HepG2 (cell line): Measurements from ENCODE around the gene BID. TPM values are rescaled to one million over a fixed set of nuclear protein-coding genes. Genes with fewer than 3 reads are reported as not detected.

Experiments used
- AKNA ChIP-seq: sonication (generic); formaldehyde crosslinking; IDR thresholded peaks from 2 replicates; pipeline ENCODE4 v1.4.0; 2020; ENCODE audit warnings: missing genetic modification reagents, borderline replicate concordance
- BRCA1 ChIP-seq: sonication (generic); formaldehyde crosslinking; IDR thresholded peaks from 2 replicates; pipeline ENCODE4 v1.4.0; 2020; ENCODE audit warnings: missing genetic modification reagents
- MLXIP ChIP-seq: sonication (generic); formaldehyde crosslinking; IDR thresholded peaks from 2 replicates; pipeline ENCODE4 v1.9.0; 2021; ENCODE audit warnings: missing genetic modification reagents, borderline replicate concordance
- NCOA1 ChIP-seq: sonication (generic); formaldehyde crosslinking; IDR thresholded peaks from 2 replicates; pipeline ENCODE4 v1.9.0; 2021; ENCODE audit warnings: missing genetic modification reagents
- NR2C2 ChIP-seq: sonication (generic); formaldehyde crosslinking; IDR thresholded peaks from 2 replicates; pipeline ENCODE4 v1.4.0; 2020; ENCODE audit warnings: missing genetic modification reagents, mild to moderate bottlenecking, moderate library complexity, borderline replicate concordance
- REXO4 ChIP-seq: sonication (generic); formaldehyde crosslinking; IDR thresholded peaks from 2 replicates; pipeline ENCODE4 v1.8.0; 2022; ENCODE audit warnings: missing genetic modification reagents, mild to moderate bottlenecking, borderline replicate concordance
- TAF15 ChIP-seq: fragments of 200-400 bp; formaldehyde crosslinking; IDR thresholded peaks from one replicate; pipeline ENCODE4 v1.6.1; 2018; ENCODE audit warnings: mild to moderate bottlenecking, low read depth, low read length; ENCODE audit not compliant: poor library complexity, severe bottlenecking
- ZBTB7A ChIP-seq: sonication (generic); formaldehyde crosslinking; IDR thresholded peaks from 2 replicates; pipeline ENCODE4 v1.8.0; 2022; ENCODE audit warnings: mild to moderate bottlenecking, missing genetic modification reagents
- ZFP91 ChIP-seq: sonication (generic); formaldehyde crosslinking; IDR thresholded peaks from 2 replicates; pipeline ENCODE4 v1.9.0; 2022; ENCODE audit warnings: missing genetic modification reagents, mild to moderate bottlenecking, borderline replicate concordance
- ZNF609 ChIP-seq: sonication (generic); formaldehyde crosslinking; IDR thresholded peaks from 2 replicates; pipeline ENCODE4 v1.4.0; 2020; ENCODE audit warnings: mild to moderate bottlenecking, missing genetic modification reagents, borderline replicate concordance
- ZNF678 ChIP-seq: sonication (generic); formaldehyde crosslinking; IDR thresholded peaks from 2 replicates; pipeline ENCODE4 v1.4.0; 2020; ENCODE audit warnings: mild to moderate bottlenecking, missing genetic modification reagents
- polyA plus RNA-seq, 8 experiments: library from polyadenylated mRNA; depleted of rRNA in 3 of 8; stranded (reverse) in 7 of 8; unstranded in 1 of 8; fragments of >200 nt; fragmentation: Illumina TruSeq in 4 of 8; extraction: Trizol in 4 of 8; gene quantifications; 2 replicates each; pipeline versions ENCODE4 v1.2.1 to v1.2.3, GENCODE V29; 2011 to 2016; ENCODE audit warnings: low read depth in 4 of 8, missing spikeins in 1 of 8, mixed read lengths in 1 of 8; ENCODE audit not compliant: insufficient read depth in 1 of 8
- total RNA-seq, 5 experiments: library from RNA; depleted of rRNA; stranded (reverse); fragments of >200 nt; fragmentation: Illumina TruSeq; extraction: Trizol; gene quantifications; 2 replicates each; pipeline ENCODE4 v1.2.3, GENCODE V29; 2016; ENCODE audit warnings: low read depth in 1 of 5

BID gene
- total and polyA plus RNA-seq, 2 of the 13 experiments (the other 11 are each of a cell fraction or from before 2014, with no cell fraction given) = 35.3 to 51.7 TPM

- TF ChIP-seq ZNF609 (CRISPR knock-in tag) = no peak
- no peak for TF ChIP-seq ZNF678
- TF ChIP-seq MLXIP (CRISPR knock-in tag) = no peak
- no peak for TF ChIP-seq NCOA1 (CRISPR knock-in tag)
- TF ChIP-seq REXO4 (CRISPR knock-in tag) = no peak
- peak; percentile 36; the same call in 1 of the 2 replicates for TF ChIP-seq NR2C2 (CRISPR knock-in tag)
- no peak for TF ChIP-seq AKNA (CRISPR knock-in tag)
- TF ChIP-seq ZFP91 (CRISPR knock-in tag) = peak; percentile 45
- TF ChIP-seq ZBTB7A (CRISPR knock-in tag) = no peak
- TF ChIP-seq TAF15 = no peak
- no peak for TF ChIP-seq BRCA1 (CRISPR knock-in tag)
These were observed 2.9 kb upstream of the BID start (continued) for GRCh38 chr22:17777005-17777716.
